HepG2 (cell line): Measurements from ENCODE around the gene SUPT6H. TPM values are rescaled to one million over a fixed set of nuclear protein-coding genes. Genes with fewer than 3 reads are reported as not detected.

Source experiments
- FOXC1 ChIP-seq: sonication (generic); formaldehyde crosslinking; IDR thresholded peaks from 2 replicates; pipeline ENCODE4 v1.8.0; 2022; ENCODE audit warnings: mild to moderate bottlenecking, missing genetic modification reagents, borderline replicate concordance
- GZF1 ChIP-seq: sonication (generic); formaldehyde crosslinking; IDR thresholded peaks from 2 replicates; pipeline ENCODE4 v1.5.1; 2020; ENCODE audit warnings: mild to moderate bottlenecking, missing genetic modification reagents
- HMG20A ChIP-seq: IDR thresholded peaks from 2 replicates; pipeline ENCODE4 v1.6.1; 2016; ENCODE audit warnings: borderline replicate concordance
- IKZF1 ChIP-seq: fragments of 450-650 bp; IDR thresholded peaks from 2 replicates; pipeline ENCODE4 v1.7.1; 2016
- NRL ChIP-seq: sonication (generic); formaldehyde crosslinking; IDR thresholded peaks from 2 replicates; pipeline ENCODE4 v1.5.0; 2020; ENCODE audit warnings: missing genetic modification reagents, mild to moderate bottlenecking, moderate library complexity, borderline replicate concordance
- RAD21 ChIP-seq: fragments of 450-650 bp; formaldehyde crosslinking; IDR thresholded peaks from 2 replicates; pipeline ENCODE4 v1.5.0; 2020; ENCODE audit warnings: mild to moderate bottlenecking
- RAD51 ChIP-seq: fragments of 450-650 bp; IDR thresholded peaks from 2 replicates; pipeline ENCODE4 v1.6.1; 2016; ENCODE audit warnings: borderline replicate concordance
- ZNF329 ChIP-seq: sonication (generic); formaldehyde crosslinking; IDR thresholded peaks from 2 replicates; pipeline ENCODE4 v1.9.0; 2021; ENCODE audit warnings: low read depth, mild to moderate bottlenecking, missing genetic modification reagents
- ZNF569 ChIP-seq: sonication (generic); formaldehyde crosslinking; IDR thresholded peaks from 2 replicates; pipeline ENCODE4 v1.5.0; 2020; ENCODE audit warnings: mild to moderate bottlenecking, missing genetic modification reagents, moderate library complexity, borderline replicate concordance
- ZNF629 ChIP-seq: sonication (generic); formaldehyde crosslinking; conservative IDR thresholded peaks from 2 replicates; pipeline ENCODE4 v1.5.0; 2020; ENCODE audit warnings: missing genetic modification reagents
- polyA plus RNA-seq, 8 experiments: library from polyadenylated mRNA; depleted of rRNA in 3 of 8; stranded (reverse) in 7 of 8; unstranded in 1 of 8; fragments of >200 nt; fragmentation: Illumina TruSeq in 4 of 8; extraction: Trizol in 4 of 8; gene quantifications; 2 replicates each; pipeline versions ENCODE4 v1.2.1 to v1.2.3, GENCODE V29; 2011 to 2016; ENCODE audit warnings: low read depth in 4 of 8, missing spikeins in 1 of 8, mixed read lengths in 1 of 8; ENCODE audit not compliant: insufficient read depth in 1 of 8
- total RNA-seq, 5 experiments: library from RNA; depleted of rRNA; stranded (reverse); fragments of >200 nt; fragmentation: Illumina TruSeq; extraction: Trizol; gene quantifications; 2 replicates each; pipeline ENCODE4 v1.2.3, GENCODE V29; 2016; ENCODE audit warnings: low read depth in 1 of 5
- TF ChIP-seq, protein P1 (sequence below): sonication (generic); formaldehyde crosslinking; IDR thresholded peaks from 2 replicates; pipeline ENCODE4 v1.4.0; 2020; ENCODE audit warnings: mild to moderate bottlenecking, missing genetic modification reagents
- TF ChIP-seq, protein P2 (sequence below): IDR thresholded peaks from 2 replicates; pipeline ENCODE4 v1.6.1; 2016; ENCODE audit warnings: low read depth, borderline replicate concordance
- TF ChIP-seq, protein P3 (sequence below): sonication (generic); formaldehyde crosslinking; IDR thresholded peaks from 2 replicates; pipeline ENCODE4 v1.4.0; 2020; ENCODE audit warnings: mild to moderate bottlenecking, missing genetic modification reagents
- TF ChIP-seq, protein P4 (sequence below): sonication (generic); formaldehyde crosslinking; IDR thresholded peaks from 2 replicates; pipeline ENCODE4 v1.5.0; 2020; ENCODE audit warnings: missing genetic modification reagents, mild to moderate bottlenecking, borderline replicate concordance
- TF ChIP-seq, protein P5 (sequence below): sonication (generic); formaldehyde crosslinking; IDR thresholded peaks from 2 replicates; pipeline ENCODE4 v1.4.0; 2020; ENCODE audit warnings: missing genetic modification reagents

SUPT6H gene
- total and polyA plus RNA-seq, 2 of the 13 experiments (the other 11 are each of a cell fraction or from before 2014, with no cell fraction given), result 32.7 to 39.9 TPM

DNA sequence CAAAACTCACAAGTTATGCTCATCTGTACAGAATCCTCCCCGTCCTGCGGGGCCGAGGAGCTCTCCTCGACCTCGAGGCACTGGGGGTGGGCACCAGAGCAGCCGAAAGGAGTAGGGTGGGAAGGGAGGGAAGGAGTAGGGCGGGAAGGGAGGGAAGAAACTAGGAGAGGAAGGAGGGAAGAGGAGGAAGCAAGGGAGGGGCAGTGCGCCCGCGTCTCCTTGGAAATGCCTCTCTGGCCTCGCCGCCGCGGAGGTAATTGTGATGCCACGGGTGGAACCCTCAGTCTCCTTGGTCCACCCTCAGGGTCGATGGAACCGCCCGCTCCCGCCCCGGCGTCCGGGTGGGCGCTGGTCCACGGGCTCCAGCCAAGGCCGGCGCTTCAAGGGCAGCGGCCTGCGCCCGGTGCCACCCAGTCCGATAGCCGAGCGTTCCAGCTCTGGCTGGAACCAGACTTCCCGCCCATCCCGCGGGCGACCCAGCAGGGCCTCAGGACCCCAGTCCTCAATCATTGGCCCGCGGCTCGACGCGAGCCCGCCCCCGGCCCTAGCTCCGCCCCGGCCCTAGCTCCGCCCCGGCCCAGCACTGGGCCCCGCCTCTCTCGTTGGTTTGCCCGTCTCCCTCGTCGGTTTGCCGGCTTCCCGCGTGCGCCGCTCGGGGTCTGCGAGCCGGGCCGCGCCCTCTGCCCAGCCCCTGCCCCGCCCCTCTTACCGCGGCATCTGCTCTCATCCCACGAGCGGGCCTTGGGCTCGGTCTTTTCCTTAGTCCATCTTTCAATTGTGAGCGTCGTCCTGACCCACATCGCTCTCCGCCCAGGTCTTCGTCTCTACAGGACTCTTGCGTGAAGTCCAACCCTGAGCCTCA lies 49.1 kb downstream of the SUPT6H start (continued):
- TF ChIP-seq, protein P1, sequence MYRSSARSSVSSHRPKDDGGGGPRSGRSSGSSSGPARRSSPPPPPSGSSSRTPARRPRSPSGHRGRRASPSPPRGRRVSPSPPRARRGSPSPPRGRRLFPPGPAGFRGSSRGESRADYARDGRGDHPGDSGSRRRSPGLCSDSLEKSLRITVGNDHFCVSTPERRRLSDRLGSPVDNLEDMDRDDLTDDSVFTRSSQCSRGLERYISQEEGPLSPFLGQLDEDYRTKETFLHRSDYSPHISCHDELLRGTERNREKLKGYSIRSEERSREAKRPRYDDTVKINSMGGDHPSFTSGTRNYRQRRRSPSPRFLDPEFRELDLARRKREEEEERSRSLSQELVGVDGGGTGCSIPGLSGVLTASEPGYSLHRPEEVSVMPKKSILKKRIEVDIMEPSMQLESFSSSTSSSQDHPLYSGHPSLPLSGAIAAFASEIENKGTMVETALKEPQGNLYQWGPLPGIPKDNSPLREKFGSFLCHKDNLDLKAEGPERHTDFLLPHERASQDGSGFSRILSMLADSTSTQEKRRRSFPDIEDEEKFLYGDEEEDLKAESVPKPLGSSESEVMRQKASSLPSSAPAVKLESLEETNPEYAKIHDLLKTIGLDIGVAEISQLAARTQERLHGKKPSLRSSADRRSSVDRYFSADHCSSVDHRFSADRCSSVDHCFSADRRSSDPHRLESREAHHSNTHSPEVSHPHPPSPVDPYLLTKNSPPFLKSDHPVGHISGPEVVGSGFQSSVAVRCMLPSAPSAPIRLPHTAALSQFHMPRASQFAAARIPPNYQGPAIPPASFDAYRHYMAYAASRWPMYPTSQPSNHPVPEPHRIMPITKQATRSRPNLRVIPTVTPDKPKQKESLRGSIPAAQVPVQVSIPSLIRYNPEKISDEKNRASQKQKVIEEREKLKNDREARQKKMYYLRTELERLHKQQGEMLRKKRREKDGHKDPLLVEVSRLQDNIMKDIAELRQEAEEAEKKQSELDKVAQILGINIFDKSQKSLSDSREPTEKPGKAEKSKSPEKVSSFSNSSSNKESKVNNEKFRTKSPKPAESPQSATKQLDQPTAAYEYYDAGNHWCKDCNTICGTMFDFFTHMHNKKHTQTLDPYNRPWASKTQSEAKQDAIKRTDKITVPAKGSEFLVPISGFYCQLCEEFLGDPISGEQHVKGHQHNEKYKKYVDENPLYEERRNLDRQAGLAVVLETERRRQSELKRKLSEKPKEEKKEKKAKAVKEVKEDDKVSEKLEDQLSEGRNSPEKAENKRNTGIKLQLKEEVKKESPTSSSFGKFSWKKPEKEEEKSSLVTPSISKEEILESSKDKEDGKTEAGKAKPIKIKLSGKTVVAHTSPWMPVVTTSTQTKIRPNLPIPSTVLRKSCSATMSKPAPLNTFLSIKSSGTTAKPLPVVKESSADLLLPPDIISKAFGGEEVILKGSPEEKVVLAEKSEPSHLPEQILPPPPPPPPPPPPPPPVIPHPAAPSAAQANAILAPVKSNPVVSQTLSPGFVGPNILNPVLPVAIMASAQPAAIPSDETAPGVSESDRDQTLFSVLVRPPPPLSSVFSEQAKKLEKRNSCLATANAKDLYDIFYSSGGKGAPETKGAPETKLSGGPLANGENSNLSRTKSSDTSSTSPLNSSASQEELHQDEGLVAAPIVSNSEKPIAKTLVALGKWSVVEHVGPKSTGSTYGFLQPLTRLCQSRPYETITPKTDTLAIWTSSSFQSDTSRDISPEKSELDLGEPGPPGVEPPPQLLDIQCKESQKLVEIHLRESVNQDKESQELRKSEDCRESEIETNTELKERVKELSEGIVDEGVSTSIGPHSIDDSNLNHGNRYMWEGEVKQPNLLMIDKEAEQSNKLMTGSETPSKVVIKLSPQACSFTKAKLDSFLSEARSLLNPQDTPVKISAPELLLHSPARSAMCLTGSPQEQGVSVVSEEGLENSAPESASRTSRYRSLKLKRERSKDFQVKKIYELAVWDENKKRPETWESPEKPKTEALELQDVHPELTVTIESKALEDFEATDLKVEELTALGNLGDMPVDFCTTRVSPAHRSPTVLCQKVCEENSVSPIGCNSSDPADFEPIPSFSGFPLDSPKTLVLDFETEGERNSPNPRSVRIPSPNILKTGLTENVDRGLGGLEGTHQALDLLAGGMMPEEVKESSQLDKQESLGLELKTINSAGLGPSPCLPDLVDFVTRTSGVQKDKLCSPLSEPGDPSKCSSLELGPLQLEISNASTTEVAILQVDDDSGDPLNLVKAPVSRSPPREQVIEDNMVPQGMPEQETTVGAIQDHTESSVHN, result 0 out of 2 replicates have a peak, but pooled peaks have one; percentile 9
- TF ChIP-seq, protein P2, sequence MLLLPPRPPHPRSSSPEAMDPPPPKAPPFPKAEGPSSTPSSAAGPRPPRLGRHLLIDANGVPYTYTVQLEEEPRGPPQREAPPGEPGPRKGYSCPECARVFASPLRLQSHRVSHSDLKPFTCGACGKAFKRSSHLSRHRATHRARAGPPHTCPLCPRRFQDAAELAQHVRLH (CRISPR knock-in tag), result no peak
- TF ChIP-seq ZNF629 (CRISPR knock-in tag) (0 out of 2 replicates have a peak, but pooled peaks have one; percentile 11), IKZF1 (no peak), GZF1 (no peak), RAD51 (no peak), ZNF569 (CRISPR knock-in tag) (no peak), NRL (peak; percentile 88), RAD21 (CRISPR knock-in tag) (peak; percentile 74; the same call in 1 of the 2 replicates), ZNF329 (CRISPR knock-in tag) (no peak; the same call in 1 of the 2 replicates), HMG20A (CRISPR knock-in tag) (no peak; the same call in 1 of the 2 replicates), FOXC1 (CRISPR knock-in tag) (no peak)
- TF ChIP-seq, protein P3, sequence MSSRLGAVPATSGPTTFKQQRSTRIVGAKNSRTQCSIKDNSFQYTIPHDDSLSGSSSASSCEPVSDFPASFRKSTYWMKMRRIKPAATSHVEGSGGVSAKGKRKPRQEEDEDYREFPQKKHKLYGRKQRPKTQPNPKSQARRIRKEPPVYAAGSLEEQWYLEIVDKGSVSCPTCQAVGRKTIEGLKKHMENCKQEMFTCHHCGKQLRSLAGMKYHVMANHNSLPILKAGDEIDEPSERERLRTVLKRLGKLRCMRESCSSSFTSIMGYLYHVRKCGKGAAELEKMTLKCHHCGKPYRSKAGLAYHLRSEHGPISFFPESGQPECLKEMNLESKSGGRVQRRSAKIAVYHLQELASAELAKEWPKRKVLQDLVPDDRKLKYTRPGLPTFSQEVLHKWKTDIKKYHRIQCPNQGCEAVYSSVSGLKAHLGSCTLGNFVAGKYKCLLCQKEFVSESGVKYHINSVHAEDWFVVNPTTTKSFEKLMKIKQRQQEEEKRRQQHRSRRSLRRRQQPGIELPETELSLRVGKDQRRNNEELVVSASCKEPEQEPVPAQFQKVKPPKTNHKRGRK (CRISPR knock-in tag), result no peak
- TF ChIP-seq, protein P4, sequence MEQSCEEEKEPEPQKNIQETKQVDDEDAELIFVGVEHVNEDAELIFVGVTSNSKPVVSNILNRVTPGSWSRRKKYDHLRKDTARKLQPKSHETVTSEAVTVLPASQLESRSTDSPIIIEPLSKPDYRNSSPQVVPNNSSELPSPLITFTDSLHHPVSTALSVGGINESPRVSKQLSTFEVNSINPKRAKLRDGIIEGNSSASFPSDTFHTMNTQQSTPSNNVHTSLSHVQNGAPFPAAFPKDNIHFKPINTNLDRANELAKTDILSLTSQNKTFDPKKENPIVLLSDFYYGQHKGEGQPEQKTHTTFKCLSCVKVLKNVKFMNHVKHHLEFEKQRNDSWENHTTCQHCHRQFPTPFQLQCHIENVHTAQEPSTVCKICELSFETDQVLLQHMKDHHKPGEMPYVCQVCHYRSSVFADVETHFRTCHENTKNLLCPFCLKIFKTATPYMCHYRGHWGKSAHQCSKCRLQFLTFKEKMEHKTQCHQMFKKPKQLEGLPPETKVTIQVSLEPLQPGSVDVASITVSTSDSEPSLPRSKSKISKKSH, result no peak
- TF ChIP-seq, protein P5, sequence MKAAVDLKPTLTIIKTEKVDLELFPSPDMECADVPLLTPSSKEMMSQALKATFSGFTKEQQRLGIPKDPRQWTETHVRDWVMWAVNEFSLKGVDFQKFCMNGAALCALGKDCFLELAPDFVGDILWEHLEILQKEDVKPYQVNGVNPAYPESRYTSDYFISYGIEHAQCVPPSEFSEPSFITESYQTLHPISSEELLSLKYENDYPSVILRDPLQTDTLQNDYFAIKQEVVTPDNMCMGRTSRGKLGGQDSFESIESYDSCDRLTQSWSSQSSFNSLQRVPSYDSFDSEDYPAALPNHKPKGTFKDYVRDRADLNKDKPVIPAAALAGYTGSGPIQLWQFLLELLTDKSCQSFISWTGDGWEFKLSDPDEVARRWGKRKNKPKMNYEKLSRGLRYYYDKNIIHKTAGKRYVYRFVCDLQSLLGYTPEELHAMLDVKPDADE (CRISPR knock-in tag), result 0 out of 2 replicates have a peak, but pooled peaks have one; percentile 71
